ENCODE results near the gene TCF4.

- no peak for TF ChIP-seq CTCF (IDR thresholded peaks at IDR 0.05; ENCODE audit: low read length)
- TF ChIP-seq EZH2phosphoT487 (IDR thresholded peaks at IDR 0.05; ENCODE audit: low read length), result no peak
- no peak for TF ChIP-seq EZH2 (optimal IDR thresholded peaks at IDR 0.05; ENCODE audit: low read depth, low read length)
Measured at GRCh38 chr18:55589625-55590291, 1.8 kb upstream of the TCF4 start.
